T-helper 9 cell (primary cell): ENCODE data around the gene ZNF837.
"Not testable (repeated sequence)": the region's sequence is repeated elsewhere in the genome, so short reads cannot be mapped to it uniquely, and the experiment has no call there.

Experiments used
- DNase-seq: peaks from one replicate; pipeline ENCODE4 v3.0.0-alpha.2; 2020

The ZNF837 gene

DNA sequence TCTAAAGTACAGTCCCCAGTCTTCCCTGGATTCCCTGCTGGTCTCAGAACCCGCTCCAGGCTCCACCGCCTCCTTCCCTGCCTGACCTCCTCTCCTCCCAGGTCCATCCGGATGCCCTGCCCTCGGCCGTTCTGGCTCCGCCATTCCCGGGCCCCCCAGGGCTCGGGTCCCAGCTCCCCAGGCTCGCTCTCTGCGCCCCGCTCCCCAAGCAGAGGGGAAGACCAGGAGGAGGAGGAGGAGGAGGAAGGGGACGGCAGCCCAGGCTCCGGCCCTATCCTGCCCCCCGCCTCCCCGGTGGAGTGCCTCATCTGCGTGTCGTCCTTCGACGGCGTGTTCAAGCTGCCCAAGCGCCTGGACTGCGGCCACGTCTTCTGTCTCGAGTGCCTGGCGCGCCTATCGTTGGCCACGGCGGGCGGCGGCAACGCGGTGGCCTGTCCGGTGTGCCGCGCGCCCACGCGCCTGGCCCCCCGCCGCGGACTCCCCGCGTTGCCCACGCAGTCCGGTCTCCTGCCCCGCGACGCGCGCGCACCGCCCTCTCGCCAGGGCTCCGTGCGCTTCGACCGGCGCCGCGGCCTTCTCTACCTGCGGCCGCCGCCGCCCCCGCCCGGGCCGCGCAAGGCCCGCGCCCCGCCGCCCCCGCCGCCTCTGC lies 15.3 kb upstream of the ZNF837 start:
- no peak for DNase-seq

- no peak for DNase-seq
Measured at GRCh38 chr19:58395220-58395978, 14.6 kb upstream of the ZNF837 start, which contains the start of gene RNF225. TSS of gene RNF225 (plus strand) at chr19:58395656. CDS start at chr19:58396090, 434 bp downstream.

DNA sequence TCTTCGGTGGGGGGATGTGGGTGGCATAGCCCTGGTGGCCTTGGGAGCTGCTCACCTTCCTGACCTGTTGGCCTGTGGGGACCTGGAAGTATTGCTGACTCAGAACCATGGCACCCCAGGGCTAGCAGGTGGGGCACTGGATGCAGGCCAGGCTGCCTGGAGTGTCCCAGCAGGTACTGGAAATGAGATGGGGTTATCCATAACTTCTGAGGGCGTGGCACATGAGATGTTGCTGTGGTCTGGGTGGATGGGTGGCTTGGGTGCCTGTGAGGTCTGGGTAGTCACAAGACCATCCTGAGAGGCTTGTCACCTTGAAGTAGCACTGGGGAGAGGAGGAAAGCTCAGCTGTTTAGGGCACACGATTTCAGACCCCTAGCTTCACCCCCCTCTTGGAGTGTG lies 14.0 kb upstream of the ZNF837 start:
- no peak for DNase-seq

- no peak for DNase-seq
Measured at GRCh38 chr19:58393725-58394033, 12.8 kb upstream of the ZNF837 start.

DNA sequence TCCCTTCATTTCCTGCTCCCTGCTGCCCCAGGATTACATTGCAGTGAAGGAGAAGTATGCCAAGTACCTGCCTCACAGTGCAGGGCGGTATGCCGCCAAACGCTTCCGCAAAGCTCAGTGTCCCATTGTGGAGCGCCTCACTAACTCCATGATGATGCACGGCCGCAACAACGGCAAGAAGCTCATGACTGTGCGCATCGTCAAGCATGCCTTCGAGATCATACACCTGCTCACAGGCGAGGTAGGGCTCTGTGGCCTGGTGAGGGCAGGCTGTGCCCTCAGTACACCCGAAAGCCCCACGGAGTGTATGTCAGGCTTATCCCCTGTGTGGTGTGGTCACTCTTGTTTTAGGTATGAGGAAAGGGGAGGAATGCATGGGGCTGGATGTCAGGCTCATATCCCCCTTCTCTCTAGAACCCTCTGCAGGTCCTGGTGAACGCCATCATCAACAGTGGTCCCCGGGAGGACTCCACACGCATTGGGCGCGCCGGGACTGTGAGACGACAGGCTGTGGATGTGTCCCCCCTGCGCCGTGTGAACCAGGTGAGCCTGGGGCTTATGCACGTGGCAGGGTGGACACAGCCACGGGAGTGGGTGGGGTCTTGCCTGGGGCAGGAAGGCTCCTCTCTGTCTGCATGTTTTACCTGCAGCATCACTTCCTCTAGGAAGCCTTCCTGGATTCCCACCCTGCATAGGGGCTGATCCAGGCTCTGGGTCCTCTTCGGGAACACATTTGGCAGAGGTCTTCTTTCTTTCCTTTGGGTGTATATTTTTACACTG lies 12.3 kb upstream of the ZNF837 start:
- no peak for DNase-seq

DNA sequence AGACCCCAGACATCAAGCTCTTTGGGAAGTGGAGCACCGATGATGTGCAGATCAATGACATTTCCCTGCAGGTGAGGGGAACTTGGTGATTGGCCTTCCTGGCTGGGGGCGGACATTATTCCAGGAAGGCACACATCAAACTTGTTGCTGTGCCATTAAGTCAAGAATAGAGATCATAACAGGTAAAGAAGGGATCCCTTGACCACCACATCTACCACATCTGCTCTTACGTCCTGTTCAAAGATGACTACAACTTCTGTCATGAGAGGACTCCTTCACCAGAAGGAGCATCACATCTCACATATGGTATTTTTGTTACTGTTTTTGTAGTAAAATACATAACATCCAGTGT lies 7.3 kb upstream of the ZNF837 start:
- no peak for DNase-seq

DNA sequence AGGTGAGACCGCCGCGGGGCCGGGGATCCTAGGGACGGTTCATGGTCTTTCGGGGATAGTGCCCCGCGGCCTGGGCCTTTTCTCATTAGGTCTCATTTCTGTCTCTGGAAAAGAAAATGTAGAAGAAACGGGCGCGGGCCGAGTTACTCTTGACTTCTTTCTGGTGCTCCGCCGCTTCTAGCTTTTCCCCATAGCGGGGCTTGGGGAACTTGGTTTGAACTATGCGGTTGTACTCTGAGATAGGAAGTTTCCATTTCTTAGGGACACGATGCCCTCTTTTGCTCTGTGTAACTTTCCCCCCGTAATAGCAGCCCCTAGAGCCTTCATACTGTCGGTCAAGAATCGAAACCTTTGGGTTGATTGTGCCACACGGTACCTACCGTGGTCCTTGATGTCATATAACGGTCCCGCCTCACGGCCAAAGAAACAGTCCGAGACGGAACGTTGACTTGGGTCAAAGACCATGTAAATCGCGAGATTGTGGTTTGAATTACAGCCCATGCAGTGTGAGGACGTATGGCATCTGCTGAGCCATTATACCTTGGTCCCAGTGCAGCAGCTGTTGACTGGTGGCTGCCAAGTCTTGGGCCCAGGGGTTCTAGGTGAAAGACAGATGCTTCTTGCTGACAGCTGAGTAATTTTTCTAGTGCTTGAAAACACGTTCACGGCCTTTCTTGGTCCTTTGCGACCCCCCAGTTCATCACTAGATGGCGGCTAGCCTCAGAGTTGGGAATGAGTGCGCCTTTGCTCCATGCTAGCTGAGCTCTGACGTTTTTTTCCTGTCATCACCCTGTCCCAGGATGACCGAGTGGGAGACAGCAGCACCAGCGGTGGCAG lies 6.7 kb upstream of the ZNF837 start:
- no peak for DNase-seq

- peak; percentile 89 for DNase-seq
Measured at GRCh38 chr19:58386576-58387337, 5.9 kb upstream of the ZNF837 start, which contains the start of gene RPS5. TSS of gene RPS5 (plus strand) at chr19:58387269. CDS start at chr19:58388138, 869 bp downstream.

DNA sequence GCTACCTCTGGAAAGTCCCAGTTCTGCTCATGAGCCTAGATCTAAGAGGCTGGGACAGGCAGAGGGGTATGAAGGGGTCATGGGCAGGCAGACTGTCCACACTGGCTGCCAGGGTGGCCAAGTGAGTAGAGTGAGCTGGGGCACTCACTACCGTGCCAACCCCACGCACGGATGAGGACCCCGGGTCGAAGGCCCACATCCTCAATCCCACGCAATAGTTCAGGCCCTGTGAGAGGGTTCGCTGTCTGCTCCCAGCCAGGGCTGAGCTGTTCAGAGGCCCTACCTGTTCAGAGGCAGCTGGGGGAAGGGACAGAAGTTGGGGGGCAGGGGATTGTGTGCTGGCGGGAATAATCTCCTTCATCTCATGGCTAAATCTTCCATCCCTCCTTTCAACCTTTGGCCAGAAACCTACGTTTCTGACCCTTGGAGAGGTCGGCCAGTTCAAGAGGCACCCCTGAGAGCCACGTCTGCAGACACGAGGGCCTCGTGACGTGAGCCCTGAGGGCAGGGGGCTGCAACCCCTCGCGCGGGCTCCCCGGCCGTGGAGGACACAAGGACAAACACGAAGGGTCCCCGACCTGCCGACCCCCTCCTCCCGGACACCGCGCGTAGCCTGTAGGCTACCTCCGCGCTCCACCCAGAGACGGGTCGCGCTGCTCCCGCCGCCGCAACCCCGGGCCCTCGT lies 5.2 kb upstream of the ZNF837 start:
- DNase-seq: no peak

DNA sequence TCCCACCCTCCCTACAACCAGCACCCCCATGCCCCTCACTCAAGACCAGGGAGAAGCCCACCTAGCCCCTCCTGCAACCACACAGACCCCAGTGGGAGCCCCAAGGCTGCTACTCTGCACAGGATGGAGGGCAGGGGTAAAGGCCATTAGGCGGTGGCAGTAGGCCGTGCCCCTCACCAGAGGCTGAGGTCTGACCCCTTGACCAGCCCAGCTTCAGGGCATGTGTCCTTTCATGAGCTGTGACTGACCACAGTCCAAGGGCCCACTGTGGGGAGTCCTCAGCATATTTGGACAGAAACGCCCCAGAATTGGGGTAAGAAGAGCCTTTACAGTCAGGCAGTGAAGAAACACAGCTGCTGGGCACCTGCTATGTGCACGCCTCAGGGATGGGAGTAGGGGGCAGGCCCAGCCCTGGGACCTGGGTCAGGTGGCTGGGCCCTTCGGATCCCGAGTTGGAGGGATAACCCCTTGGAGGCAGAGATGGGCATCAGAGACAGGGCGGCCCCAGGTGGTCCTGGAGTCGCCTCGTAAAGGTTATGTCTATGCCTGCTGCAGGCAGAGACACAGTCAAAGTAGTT lies 4.6 kb upstream of the ZNF837 start:
- no peak for DNase-seq

DNA sequence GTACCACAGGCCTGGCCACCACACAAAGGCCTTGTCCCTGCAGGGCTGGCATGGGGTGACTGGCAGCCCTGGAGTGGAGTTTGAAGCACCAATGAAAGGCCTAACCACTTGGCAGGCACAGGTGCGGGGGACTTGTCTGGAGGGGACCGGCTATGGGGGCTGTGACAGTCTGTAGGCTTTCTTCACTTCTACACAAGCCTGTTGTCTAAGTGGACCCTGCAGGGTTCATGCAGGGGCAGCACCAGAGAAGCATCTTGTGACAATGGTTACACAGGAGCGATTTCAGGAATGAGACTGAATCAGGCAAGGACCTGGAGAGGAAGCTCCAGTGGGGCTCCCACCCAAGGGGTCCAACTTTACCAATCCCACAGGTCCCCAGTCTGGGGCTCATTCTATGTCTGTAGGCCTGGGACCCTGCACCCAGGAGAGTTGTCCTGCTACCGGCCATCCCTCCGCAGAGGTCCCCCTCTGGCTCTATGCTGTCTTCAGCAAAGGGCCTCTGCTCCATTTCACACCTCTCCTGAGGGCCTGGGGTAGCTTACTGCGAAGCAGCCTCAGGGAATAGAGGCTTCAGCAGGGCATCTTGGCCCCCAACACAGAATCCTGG lies 2.3 kb upstream of the ZNF837 start:
- no peak for DNase-seq

- DNase-seq: no peak
Measured at GRCh38 chr19:58381460-58382212, 806 bp upstream of the ZNF837 start.

DNA sequence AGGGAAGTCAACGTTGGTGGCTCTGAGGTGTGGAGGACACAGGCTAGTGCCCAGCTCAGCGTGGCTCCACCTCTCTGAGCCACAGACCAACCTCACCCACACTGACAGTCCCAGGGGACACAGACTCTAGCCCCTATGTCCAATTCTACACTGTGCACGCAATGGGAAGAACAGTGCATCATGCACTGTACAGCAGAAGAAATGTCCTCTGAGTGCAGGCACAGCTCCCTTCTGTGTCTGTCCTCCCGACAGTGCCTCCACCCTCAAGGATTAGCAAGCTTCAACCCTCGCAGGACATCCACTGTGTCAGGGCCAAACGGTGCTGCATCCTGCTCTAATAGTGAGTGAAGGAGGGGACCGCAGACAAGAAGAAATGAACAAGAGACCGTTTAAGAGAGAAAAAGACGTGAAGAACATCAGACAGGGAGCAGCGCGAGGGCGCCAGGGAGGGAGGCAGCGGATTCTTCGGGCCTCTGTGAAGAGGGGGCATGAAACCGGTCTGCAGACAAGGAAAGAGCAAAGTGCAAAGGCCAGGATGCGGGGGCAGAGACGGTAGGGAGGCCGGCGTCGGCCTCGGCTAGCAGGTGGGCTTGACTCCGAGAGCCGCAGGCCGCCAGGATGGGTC lies 681 bp downstream of the ZNF837 start:
- DNase-seq: no peak

GRCh38 chr19:58379246-58379645 lies 1.6 kb downstream of the ZNF837 start:
- no peak for DNase-seq

GRCh38 chr19:58376724-58377123 lies 4.1 kb downstream of the ZNF837 start:
- DNase-seq: not testable (repeated sequence)

GRCh38 chr19:58374200-58374599 lies 6.6 kb downstream of the ZNF837 start:
- DNase-seq: no peak

DNA sequence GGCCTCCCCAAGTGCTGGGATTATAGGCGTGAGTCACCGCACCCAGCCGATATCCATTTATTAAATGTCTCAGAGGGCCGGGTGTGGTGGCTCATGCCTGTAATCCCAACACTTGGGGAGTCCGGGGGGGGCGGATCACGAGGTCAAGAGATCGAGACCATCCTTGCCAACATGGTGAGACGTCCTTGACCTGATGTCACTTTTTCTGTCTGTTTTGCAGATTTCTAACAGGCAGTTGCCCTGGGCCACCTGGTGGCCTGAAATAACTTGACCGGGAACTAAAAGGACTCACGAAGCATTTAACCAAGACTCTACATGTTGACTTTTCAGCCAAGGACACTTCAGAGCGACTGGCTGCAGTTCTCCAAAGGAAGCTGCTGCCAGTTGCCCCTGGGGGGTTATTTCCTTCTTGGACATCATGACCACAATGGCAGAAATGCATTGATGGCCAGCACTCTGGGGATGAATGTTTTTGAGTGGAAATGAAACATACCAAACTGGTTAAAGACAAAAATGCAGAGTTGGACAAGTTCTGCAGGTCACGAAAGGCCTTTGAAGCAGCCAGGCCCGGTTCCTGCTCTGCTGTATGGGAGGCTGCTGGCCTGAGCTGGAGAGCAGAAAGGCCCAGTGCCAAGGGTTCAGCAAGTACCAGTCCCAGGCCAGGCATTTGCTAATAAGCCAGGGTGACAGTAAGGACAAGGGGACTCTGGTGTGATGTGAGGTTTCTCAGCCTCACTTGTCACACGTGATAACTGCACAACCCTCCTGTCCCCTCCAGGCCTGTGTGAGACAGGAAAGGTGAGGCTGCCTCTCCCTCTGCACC lies 8.3 kb downstream of the ZNF837 start:
- no peak for DNase-seq

GRCh38 chr19:58368561-58369360 lies 12.1 kb downstream of the ZNF837 start:
- DNase-seq: no peak
